Bronchial epithelial cell (primary cell): ENCODE measurements around the gene CD300A. TPM values are rescaled to one million over a fixed set of nuclear protein-coding genes. Genes with fewer than 3 reads are reported as not detected.
"Not testable (repeated sequence)": the region's sequence is repeated elsewhere in the genome, so short reads cannot be mapped to it uniquely, and the experiment has no call there.

Experiments
- DNase-seq: peaks from one replicate; pipeline ENCODE4 v3.0.0-alpha.2; 2010; ENCODE audit warnings: low read depth
- FAIRE-seq: peaks from 2 replicates; lab custom pipeline; 2011; peaks lifted over from hg19 to GRCh38; lab: Jason Lieb, UNC
- H3K27me3 ChIP-seq: 2 replicates; pipeline ENCODE4 v1.5.1; 2011; ENCODE audit warnings: low read length; ENCODE audit not compliant: control insufficient read depth, insufficient read depth
- H3K36me3 ChIP-seq: 2 replicates; pipeline ENCODE4 v1.5.1; 2011; ENCODE audit warnings: low read length; ENCODE audit not compliant: control insufficient read depth, insufficient read depth
- H3K4me3 ChIP-seq: 2 replicates; pipeline ENCODE4 v1.5.1; 2011; ENCODE audit warnings: mild to moderate bottlenecking, low read depth, low read length, control low read depth
- CTCF ChIP-seq: IDR thresholded peaks from 2 replicates; pipeline ENCODE4 v1.5.1; 2011; ENCODE audit warnings: mild to moderate bottlenecking, moderate library complexity, low read length, control low read depth, inconsistent platforms; ENCODE audit not compliant: insufficient read depth, severe bottlenecking
- total RNA-seq: library from RNA; depleted of rRNA; stranded (reverse); fragments of >200 nt; gene quantifications from 2 replicates; pipeline ENCODE4 v1.2.1, GENCODE V29; 2014

CD300A gene
- total RNA-seq, 1 donor from 2014 or later = not detected

- Histone ChIP-seq H3K36me3 (no peaks in the 10 kb centered on the region), H3K4me3 (no peak overlapping the region), H3K27me3 (no peaks in the 10 kb centered on the region)
- no peak for TF ChIP-seq CTCF
- no peak for DNase-seq
- no peak for FAIRE-seq
These were observed 17.6 kb downstream of the CD300A start for GRCh38 chr17:74484066-74484465.

- Histone ChIP-seq H3K27me3 (no peaks in the 10 kb centered on the region), H3K4me3 (no peak overlapping the region), H3K36me3 (no peaks in the 10 kb centered on the region)
- FAIRE-seq (no peak), DNase-seq (no peak)
- TF ChIP-seq CTCF = no peak
These were observed 18.7 kb downstream of the CD300A start for GRCh38 chr17:74485022-74485743.

GRCh38 chr17:74485841-74486240 is 19.4 kb downstream of the CD300A start:
- TF ChIP-seq CTCF = no peak
- Histone ChIP-seq H3K36me3 (no peaks in the 10 kb centered on the region), H3K4me3 (no peak overlapping the region), H3K27me3 (peaks cover 1% of the 10 kb centered on the region)
- no peak for DNase-seq
- FAIRE-seq = no peak

- H3K27me3 ChIP-seq, DNase-seq, FAIRE-seq, H3K36me3 ChIP-seq, H3K4me3 ChIP-seq: not testable (repeated sequence)
These were observed 21.8 kb downstream of the CD300A start for GRCh38 chr17:74488276-74488675.

- DNase-seq (no peak), FAIRE-seq (no peak)
- H3K4me3 ChIP-seq = no peak overlapping the region
- peaks cover 1% of the 10 kb centered on the region for H3K27me3 ChIP-seq
- TF ChIP-seq CTCF = no peak
- H3K36me3 ChIP-seq = no peaks in the 10 kb centered on the region
These were observed 24.3 kb downstream of the CD300A start for GRCh38 chr17:74490716-74491115.

- DNase-seq = no peak
- H3K27me3 ChIP-seq = peaks cover 1% of the 10 kb centered on the region
- no peak for TF ChIP-seq CTCF
These were observed 25.2 kb downstream of the CD300A start for GRCh38 chr17:74491626-74492025.

More at GRCh38 chr17:74491626-74492025, 25.2 kb downstream of the CD300A start:
- no peak overlapping the region for H3K4me3 ChIP-seq
- H3K36me3 ChIP-seq = no peaks in the 10 kb centered on the region
- FAIRE-seq = no peak
